ENCODE results near the gene MECP2.

The MECP2 gene

GRCh38 chrX:154030715-154031305 lies 66.7 kb downstream of the MECP2 start:
- DNase-seq = no peak

- no peak for DNase-seq
Measured at GRCh38 chrX:154030266-154030665, 67.3 kb downstream of the MECP2 start.

GRCh38 chrX:154029439-154029838 lies 68.1 kb downstream of the MECP2 start:
- no peak for DNase-seq

GRCh38 chrX:154028502-154029184 lies 68.9 kb downstream of the MECP2 start:
- no peak for DNase-seq

- no peak for DNase-seq
Measured at GRCh38 chrX:154027986-154028385, 69.5 kb downstream of the MECP2 start.

- DNase-seq = no peak
Measured at GRCh38 chrX:154027022-154027402, 70.5 kb downstream of the MECP2 start.

GRCh38 chrX:154026136-154027021 lies 71.1 kb downstream of the MECP2 start:
- no peak for DNase-seq

GRCh38 chrX:154025230-154025629 lies 72.3 kb downstream of the MECP2 start:
- DNase-seq = no peak

GRCh38 chrX:154024271-154024670 lies 73.2 kb downstream of the MECP2 start:
- DNase-seq = no peak

GRCh38 chrX:154023276-154024000 lies 74.1 kb downstream of the MECP2 start:
- no peak for DNase-seq

GRCh38 chrX:154022108-154022507 lies 75.4 kb downstream of the MECP2 start:
- DNase-seq = no peak

GRCh38 chrX:154021131-154021611 lies 76.3 kb downstream of the MECP2 start:
- no peak for DNase-seq

- DNase-seq = no peak
Measured at GRCh38 chrX:154020536-154021115, 76.9 kb downstream of the MECP2 start.

- DNase-seq = no peak
Measured at GRCh38 chrX:154019633-154020528, 77.6 kb downstream of the MECP2 start, which contains the start of gene IRAK1. Gene IRAK1, minus strand, starts transcription at chrX:154019902. Its CDS starts 90 bp downstream, at chrX:154019812.

GRCh38 chrX:154019061-154019621 lies 78.4 kb downstream of the MECP2 start:
- no peak for DNase-seq

GRCh38 chrX:154018518-154019060 lies 78.9 kb downstream of the MECP2 start:
- DNase-seq = no peak

- no peak for DNase-seq
Measured at GRCh38 chrX:154017766-154018517, 79.6 kb downstream of the MECP2 start.

GRCh38 chrX:154016366-154017076 lies 81.0 kb downstream of the MECP2 start:
- no peak for DNase-seq

- no peak for DNase-seq
Measured at GRCh38 chrX:154015581-154016264, 81.8 kb downstream of the MECP2 start.
